NCI-H2171 treated with DMSO at 0.1 percent for 48 hours (cell line): Measurements from ENCODE around the gene ANAPC7.
"Not testable (repeated sequence)": the region's sequence is repeated elsewhere in the genome, so short reads cannot be mapped to it uniquely, and the experiment has no call there.

Experiments used
- DNase-seq: peaks from one replicate; lab custom pipeline; 2025; lab: John Stamatoyannopoulos, UW

ANAPC7 gene

DNA sequence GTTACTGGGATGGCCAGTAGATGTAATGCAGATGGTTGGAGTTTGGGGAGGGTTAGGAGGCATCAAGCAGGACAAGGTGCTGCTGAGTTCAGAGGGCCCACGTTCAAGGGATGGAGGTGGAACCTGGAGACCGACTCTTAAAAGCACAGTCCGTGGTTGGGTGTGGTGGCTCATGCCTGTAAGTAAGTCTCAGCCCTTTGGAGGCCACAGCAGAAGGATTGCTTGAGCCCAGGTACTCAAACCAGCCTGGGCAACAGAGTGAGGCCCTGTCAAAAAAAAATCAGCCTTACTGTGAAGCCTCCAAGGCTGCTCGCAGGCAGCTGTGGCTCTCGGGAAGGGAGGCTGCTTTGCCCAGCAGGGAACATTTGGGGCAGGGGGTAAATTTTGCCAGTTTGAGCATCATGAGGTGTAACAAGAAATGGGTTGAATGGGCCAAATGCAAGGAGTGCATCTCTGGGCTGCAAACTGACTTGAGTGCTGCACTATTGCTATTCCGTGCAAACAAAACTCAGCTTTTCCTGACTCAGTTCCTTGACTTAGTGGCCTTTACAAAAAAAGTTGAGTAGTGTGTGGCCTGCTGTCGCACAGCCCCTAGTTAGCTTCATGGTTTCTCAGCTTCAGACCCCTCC lies 55.0 kb downstream of the ANAPC7 start:
- DNase-seq: no peak

- DNase-seq: no peak
Measured at GRCh38 chr12:110347767-110348166, 55.7 kb downstream of the ANAPC7 start.

- DNase-seq: no peak
Measured at GRCh38 chr12:110345963-110346362, 57.5 kb downstream of the ANAPC7 start.

DNA sequence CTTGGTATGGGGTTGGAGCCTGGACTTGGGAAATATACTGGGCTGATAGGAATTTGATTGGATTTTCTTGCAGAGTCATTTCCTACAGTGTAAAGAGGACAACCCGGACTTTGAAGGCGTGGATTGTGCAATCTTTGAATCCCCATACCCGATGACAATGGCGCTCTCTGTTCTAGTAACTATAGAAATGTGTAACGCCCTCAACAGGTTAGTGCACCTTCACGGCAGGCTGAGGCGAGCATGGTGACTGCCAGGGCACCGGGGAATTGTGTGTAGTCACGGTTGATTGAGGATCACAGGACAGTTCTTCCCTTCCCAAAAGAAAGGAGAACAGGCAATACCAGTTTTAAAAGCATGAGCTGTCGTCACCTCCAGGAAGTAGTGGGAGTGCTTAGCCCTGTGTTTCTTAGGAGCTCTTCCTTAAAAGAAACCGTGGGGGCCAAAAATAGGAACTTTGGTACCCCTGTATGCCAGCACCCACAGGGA lies 58.3 kb downstream of the ANAPC7 start:
- DNase-seq: no peak

GRCh38 chr12:110344657-110345056 lies 58.9 kb downstream of the ANAPC7 start:
- DNase-seq: no peak

GRCh38 chr12:110343736-110344555 lies 59.6 kb downstream of the ANAPC7 start:
- DNase-seq: no peak

DNA sequence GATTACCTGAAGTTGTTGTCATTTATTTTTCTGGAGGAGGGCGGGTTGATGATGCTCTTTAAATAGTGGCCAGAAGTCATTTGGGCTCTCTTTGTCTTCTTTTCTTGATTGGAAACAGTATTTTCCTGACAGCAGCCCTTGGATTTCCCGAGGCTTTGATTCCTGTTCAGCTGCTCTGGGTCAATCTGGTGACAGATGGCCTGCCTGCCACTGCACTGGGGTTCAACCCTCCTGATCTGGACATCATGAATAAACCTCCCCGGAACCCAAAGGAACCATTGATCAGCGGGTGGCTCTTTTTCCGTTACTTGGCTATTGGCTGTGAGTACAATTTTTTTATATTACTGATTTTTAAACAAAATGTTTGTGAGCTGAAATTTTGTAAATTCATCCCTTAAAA lies 60.4 kb downstream of the ANAPC7 start:
- no peak for DNase-seq

DNA sequence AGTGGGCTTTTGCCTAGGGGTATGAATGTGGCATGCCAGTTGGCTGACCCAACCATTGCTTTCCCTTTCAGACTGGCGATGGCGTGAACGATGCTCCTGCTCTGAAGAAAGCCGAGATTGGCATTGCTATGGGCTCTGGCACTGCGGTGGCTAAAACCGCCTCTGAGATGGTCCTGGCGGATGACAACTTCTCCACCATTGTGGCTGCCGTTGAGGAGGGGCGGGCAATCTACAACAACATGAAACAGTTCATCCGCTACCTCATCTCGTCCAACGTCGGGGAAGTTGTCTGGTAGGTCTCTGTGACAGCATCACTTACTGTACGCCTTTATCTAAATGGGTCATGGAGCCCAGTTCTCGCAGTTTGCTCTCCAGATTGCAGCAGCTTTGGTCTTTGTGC lies 61.4 kb downstream of the ANAPC7 start:
- DNase-seq: no peak

DNA sequence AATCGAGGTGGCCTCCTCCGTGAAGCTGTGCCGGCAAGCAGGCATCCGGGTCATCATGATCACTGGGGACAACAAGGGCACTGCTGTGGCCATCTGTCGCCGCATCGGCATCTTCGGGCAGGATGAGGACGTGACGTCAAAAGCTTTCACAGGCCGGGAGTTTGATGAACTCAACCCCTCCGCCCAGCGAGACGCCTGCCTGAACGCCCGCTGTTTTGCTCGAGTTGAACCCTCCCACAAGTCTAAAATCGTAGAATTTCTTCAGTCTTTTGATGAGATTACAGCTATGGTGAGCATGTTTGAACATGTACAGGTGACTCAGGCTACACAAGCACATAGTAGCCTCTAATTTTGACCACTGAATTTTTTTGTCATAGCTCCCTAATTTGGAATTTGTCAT lies 62.8 kb downstream of the ANAPC7 start:
- no peak for DNase-seq

- not testable (repeated sequence) for DNase-seq
Measured at GRCh38 chr12:110340261-110340660, 63.2 kb downstream of the ANAPC7 start.

GRCh38 chr12:110339184-110339952 lies 64.1 kb downstream of the ANAPC7 start:
- DNase-seq: no peak

- DNase-seq: peak; percentile 15
Measured at GRCh38 chr12:110338754-110339153, 64.8 kb downstream of the ANAPC7 start.

DNA sequence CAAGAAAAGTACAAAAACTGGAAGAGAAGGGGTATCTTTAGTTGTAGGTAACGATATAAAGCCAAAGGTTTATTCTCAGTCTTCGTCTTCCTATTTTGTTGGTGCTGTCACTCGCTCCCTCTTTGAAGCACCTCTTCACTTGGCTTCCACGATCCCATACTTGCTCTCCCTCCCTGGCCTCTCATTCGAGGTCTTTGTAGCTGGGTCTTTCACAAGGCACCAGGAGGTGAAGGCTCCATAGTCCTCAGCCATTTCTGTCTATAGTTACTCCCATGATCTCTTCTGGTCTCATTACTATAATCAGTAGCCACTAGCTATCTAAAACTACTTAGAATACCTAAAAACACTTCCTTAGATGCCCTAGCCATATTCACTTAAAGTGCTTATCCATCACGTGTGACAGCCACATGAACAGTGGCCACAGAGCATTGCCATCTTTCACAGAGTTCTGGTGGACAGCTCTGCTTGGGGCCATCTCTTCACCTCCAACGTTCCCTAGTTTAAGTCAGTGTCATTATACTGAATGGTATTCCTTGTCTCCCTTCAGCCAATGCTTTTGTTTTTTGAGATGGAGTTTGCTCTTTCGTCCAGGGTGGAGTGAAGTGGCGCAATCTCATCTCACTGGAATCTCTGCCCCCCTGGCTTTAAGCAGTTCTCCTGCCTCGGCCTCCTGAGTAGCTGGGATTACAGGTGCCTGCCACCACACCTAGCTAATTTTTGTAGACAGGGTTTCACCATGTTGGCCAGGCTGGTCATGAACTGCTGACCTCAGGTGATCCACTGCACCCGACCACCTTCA lies 65.4 kb downstream of the ANAPC7 start:
- no peak for DNase-seq

DNA sequence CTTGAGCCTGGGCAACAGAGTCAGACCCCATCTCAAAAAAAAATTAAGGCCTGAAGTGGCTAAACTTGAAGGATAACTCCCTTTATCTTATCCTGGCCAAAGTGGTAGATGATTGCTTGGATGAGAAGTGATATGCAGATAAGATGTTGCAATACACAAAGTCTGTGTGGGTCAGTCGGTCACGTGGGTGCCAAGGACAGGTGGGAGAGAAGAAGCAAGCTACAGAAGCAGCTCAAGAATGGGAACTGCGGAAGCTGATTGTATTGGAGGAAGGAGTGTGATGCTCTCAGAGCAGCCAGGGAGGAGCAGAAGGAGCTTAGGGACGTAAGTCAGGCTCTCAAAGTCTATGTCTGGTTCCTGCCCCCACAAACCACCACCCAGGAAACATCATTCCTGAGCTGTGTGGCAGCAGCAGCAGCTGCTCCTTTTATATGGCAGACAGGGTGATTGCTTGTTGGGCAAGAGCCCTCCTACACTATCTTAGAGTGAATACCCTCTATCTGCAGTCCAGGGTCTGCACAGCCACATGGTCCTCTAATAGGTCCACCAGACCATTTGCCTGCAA lies 67.9 kb downstream of the ANAPC7 start:
- no peak for DNase-seq

DNA sequence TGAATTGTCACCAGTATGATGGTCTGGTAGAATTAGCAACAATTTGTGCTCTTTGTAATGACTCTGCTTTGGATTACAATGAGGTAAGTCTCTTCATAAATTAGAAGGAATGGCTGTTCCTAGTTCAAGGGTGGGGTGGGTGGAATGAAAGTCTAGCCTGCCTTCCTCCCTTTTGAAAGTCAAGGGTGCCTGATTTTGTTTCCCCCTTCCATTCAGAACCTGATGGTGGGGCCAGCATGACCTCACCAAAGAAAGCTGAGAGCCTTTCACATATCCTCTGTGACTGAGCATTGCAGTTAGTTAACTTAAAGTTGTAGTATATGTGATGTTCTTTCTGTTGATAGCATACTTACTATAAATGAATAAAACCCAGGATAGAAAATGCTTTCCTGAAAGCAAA lies 70.3 kb downstream of the ANAPC7 start:
- no peak for DNase-seq

DNA sequence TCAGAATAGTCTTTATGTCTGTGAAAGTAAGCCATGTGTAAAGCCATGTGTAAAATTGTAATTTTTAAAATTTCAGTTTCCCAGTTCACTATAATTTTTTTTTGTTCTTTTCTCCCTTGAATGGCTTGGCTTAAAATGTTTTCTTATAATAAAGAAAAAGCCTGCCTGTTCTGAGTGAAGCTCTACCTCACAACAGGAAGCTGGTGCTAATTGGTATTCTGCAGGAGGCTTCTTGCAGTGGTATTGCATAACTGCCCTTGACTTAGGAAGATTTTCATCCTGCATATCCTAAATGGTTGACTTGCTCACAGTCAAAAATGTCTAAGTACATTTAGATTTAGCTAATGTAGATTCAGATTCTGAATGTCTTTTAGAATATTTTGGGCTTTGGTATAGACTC lies 73.0 kb downstream of the ANAPC7 start:
- no peak for DNase-seq

- no peak for DNase-seq
Measured at GRCh38 chr12:110330124-110330523, 73.4 kb downstream of the ANAPC7 start.

GRCh38 chr12:110329710-110330109 lies 73.8 kb downstream of the ANAPC7 start:
- no peak for DNase-seq
